Breast epithelium (tissue), 4 donors: ENCODE results near the gene EPM2A. TPM values are rescaled to one million over a fixed set of nuclear protein-coding genes. Genes with fewer than 3 reads are reported as not detected.

Experiments
- DNase-seq, 2 donors: peaks; one replicate each; pipeline ENCODE4 v3.0.0-alpha.2; 2019; ENCODE audit warnings: low spot score in 2 of 2
- H3K27ac ChIP-seq, 2 donors: fragments of 200-600 bp; sonication (generic) in 1 of 2; one replicate each; pipeline ENCODE4 v1.5.1; 2016 to 2019; ENCODE audit warnings: mild to moderate bottlenecking in 1 of 2
- H3K27me3 ChIP-seq, 2 donors: fragments of 200-600 bp; sonication (generic) in 1 of 2; one replicate each; pipeline versions ENCODE4 v1.5.1 to v1.6.0; 2017 to 2019; ENCODE audit warnings: control low read depth in 1 of 2, mild to moderate bottlenecking in 1 of 2
- H3K36me3 ChIP-seq: fragments of 200-600 bp; one replicate; pipeline ENCODE4 v1.5.1; 2019
- H3K4me1 ChIP-seq, 2 donors: fragments of 200-600 bp; sonication (generic); one replicate each; pipeline ENCODE4 v1.5.1; 2016 to 2019; ENCODE audit warnings: control low read depth in 1 of 2
- H3K4me3 ChIP-seq, 3 donors: fragments of 200-600 bp; sonication (generic); 1 replicate in 2 of 3; 2 replicates in 1 of 3; pipeline ENCODE4 v1.5.1; 2016 to 2019; ENCODE audit warnings: mild to moderate bottlenecking in 3 of 3, moderate library complexity in 2 of 3
- H3K9me3 ChIP-seq, 2 donors: fragments of 200-600 bp; sonication (generic) in 1 of 2; one replicate each; pipeline ENCODE4 v1.5.1; 2016 to 2019; ENCODE audit warnings: control low read depth in 1 of 2
- POLR2A ChIP-seq: fragments of 450-650 bp; IDR thresholded peaks from one replicate; pipeline ENCODE4 v1.6.1; 2016; ENCODE audit warnings: antibody characterized with exemption, mild to moderate bottlenecking, moderate library complexity
- POLR2AphosphoS5 ChIP-seq, 3 donors: sonication (generic); formaldehyde crosslinking; IDR thresholded peaks; one replicate each; pipeline ENCODE4 v1.6.1; 2017; ENCODE audit warnings: antibody characterized with exemption in 3 of 3
- intact Hi-C: fragments of 100-400 bp; cut with DNase I; formaldehyde crosslinking; loops from one replicate; pipeline ENCODE4 v1.15.1; 2023; ENCODE audit warnings: low total_unique reads
- total RNA-seq, 3 donors: library from RNA; depleted of rRNA; stranded (reverse); fragments of >200 nt; gene quantifications; one replicate each; pipeline ENCODE4 v1.1.0, GENCODE V29; 2016
- TF ChIP-seq, protein P1 (sequence below), 3 donors: fragments of 450-650 bp; IDR thresholded peaks; one replicate each; pipeline ENCODE4 v1.5.1; 2016 to 2017; ENCODE audit warnings: antibody characterized with exemption in 3 of 3, mild to moderate bottlenecking in 3 of 3, moderate library complexity in 3 of 3

EPM2A gene
- total RNA-seq, 3 donors from 2014 or later = 14.1 to 19.5 (median 15.7) TPM

DNA sequence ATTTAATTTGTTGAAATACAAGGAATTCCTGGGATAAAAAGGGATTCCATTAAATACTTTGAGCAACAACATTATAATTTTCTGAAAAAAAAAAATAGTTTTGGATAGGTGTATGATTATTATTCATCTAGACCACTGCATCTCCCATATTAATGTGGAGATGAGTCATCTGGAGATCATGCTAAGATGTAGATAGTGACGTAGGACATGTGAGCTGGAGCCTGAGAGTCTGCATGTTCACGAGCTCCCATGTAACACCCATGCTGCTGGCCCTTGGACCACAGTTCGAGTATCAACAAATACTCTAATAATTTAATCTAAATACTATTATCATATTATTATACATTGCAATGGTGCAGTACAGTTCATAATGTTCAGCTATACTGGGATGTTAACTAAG, 91.6 kb downstream of the EPM2A start:
- Histone ChIP-seq H3K4me1 (no peaks in the 10 kb centered on the region), H3K9me3 (no peaks in the 10 kb centered on the region), H3K36me3 (no peaks in the 10 kb centered on the region), H3K27ac (no peak overlapping the region), H3K4me3 (no peak overlapping the region), H3K27me3 (no peaks in the 10 kb centered on the region)
- TF ChIP-seq POLR2AphosphoS5 (IDR thresholded peaks at IDR 0.05) (no peak), POLR2A (no peak)
- TF ChIP-seq, protein P1, sequence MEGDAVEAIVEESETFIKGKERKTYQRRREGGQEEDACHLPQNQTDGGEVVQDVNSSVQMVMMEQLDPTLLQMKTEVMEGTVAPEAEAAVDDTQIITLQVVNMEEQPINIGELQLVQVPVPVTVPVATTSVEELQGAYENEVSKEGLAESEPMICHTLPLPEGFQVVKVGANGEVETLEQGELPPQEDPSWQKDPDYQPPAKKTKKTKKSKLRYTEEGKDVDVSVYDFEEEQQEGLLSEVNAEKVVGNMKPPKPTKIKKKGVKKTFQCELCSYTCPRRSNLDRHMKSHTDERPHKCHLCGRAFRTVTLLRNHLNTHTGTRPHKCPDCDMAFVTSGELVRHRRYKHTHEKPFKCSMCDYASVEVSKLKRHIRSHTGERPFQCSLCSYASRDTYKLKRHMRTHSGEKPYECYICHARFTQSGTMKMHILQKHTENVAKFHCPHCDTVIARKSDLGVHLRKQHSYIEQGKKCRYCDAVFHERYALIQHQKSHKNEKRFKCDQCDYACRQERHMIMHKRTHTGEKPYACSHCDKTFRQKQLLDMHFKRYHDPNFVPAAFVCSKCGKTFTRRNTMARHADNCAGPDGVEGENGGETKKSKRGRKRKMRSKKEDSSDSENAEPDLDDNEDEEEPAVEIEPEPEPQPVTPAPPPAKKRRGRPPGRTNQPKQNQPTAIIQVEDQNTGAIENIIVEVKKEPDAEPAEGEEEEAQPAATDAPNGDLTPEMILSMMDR (IDR thresholded peaks at IDR 0.05) = no peak
- DNase-seq = no peak
- intact Hi-C loops = no loop called here

DNA sequence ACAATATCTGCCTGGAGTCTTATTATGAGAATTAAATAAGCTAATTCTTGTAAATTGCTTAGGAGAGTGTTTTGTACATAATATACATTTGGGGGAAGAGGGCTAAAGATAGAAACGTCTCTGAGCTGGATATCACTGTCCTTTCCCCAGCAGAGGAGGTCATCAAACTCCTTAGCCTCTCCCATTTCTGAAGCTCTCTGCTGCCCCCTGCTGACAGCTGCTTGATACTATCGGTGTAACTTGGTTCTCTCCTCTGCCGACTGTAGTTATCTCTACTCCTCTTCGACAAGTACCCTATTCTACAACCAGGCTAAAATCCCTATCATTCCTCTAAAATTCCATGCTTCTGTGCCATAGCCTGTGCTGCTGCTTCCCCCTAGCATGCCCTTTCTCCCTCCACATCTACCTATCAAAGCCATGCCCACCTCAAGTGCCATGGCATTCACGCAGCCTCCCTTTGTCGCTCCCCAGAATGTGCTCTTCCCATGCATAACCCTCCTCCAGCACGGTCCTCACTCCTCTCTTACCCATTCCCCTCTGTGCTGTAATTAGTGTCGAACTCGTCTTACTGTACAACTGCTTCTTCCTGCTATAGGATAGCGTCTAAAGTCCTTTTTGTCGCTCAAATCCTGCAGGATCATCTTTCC, 101.2 kb downstream of the EPM2A start:
- intact Hi-C loops = no loop called here
- no peak overlapping the region for H3K27ac ChIP-seq
- no peaks in the 10 kb centered on the region for H3K4me1 ChIP-seq
- no peaks in the 10 kb centered on the region for H3K36me3 ChIP-seq
- no peak overlapping the region for H3K4me3 ChIP-seq
- TF ChIP-seq, protein P1 (IDR thresholded peaks at IDR 0.05) = peak; percentile 51 to 73 (median 61)
- no peak for TF ChIP-seq POLR2AphosphoS5 (IDR thresholded peaks at IDR 0.05)
- H3K27me3 ChIP-seq = no peaks in the 10 kb centered on the region
- peak; percentile 43 to 86 for DNase-seq
- H3K9me3 ChIP-seq = no peaks in the 10 kb centered on the region

DNA sequence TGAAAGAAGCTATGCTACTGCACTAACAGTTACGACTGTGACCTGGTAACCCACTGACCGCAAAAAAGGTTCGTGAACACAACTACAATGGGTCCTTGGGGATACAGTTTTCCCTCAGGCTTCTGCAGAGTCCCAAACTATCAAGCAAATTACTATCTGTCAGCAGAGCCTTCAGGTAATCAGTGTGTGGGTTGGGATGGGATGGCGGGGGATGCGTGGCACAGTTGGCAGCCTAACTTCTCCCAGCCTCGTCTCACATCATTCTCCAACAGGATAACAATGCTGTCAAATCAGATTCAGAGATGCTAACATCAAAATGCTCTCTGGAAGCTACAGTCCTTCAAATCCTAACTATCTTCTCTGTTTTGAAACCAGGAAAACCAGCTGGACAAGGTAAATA, 102.3 kb downstream of the EPM2A start:
- H3K4me1 ChIP-seq = no peaks in the 10 kb centered on the region
- no peaks in the 10 kb centered on the region for H3K9me3 ChIP-seq
- TF ChIP-seq, protein P1 (IDR thresholded peaks at IDR 0.05) = no peak
- TF ChIP-seq POLR2A = no peak
- no peak for TF ChIP-seq POLR2AphosphoS5 (IDR thresholded peaks at IDR 0.05)
- no peaks in the 10 kb centered on the region for H3K36me3 ChIP-seq
- H3K27me3 ChIP-seq = no peaks in the 10 kb centered on the region
- H3K27ac ChIP-seq = no peak overlapping the region
- no peak overlapping the region for H3K4me3 ChIP-seq
- intact Hi-C loops = no loop called here
- DNase-seq = no peak

DNA sequence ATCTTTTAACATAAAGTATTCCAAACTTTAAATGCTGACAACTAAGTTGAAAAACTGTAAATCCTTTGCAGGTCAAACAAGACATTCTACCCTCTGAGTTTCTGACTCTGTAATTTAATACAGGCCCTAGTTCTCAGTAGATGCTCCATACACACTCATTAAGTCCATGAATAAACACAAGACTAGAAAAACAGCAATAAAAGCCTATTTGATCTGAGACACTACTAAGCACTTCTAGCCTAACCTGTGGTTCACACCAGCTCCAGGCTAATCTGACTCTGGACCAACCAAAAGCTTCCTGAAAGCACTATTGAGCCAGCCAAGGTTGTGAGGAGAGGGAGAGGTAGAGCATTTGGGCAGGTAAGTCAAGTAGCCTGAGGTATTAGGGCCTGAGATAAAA, 103.9 kb downstream of the EPM2A start:
- Histone ChIP-seq H3K4me1 (no peaks in the 10 kb centered on the region), H3K27ac (no peak overlapping the region), H3K4me3 (no peak overlapping the region), H3K9me3 (no peaks in the 10 kb centered on the region), H3K27me3 (no peaks in the 10 kb centered on the region), H3K36me3 (no peaks in the 10 kb centered on the region)
- TF ChIP-seq, protein P1 (IDR thresholded peaks at IDR 0.05) = no peak
- TF ChIP-seq POLR2AphosphoS5 (IDR thresholded peaks at IDR 0.05) = no peak
- no peak for TF ChIP-seq POLR2A
- DNase-seq = no peak
- intact Hi-C loops = no loop called here

DNA sequence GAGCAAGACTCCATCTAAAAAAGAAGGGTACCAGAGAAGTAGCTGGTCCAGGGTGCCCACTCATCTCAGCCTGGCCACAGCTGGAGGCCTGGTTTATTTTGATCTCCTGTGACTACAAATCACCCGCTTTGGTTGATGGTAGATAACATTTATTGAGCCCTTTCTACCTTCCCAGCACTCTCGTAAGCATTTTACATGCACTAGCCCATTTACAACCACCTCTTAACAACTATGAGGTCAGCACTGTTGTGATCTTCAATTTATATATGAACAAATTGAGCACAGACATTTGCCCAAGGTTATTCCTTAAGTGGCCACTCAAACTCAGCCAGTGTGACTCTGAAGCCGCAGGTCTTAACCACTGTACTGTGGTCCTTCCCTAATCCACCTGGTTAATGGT, 104.7 kb downstream of the EPM2A start:
- TF ChIP-seq, protein P1 (IDR thresholded peaks at IDR 0.05) = no peak
- TF ChIP-seq POLR2AphosphoS5 (IDR thresholded peaks at IDR 0.05) (no peak), POLR2A (no peak)
- DNase-seq = no peak
- no peaks in the 10 kb centered on the region for H3K36me3 ChIP-seq
- H3K4me1 ChIP-seq = no peaks in the 10 kb centered on the region
- no peak overlapping the region for H3K27ac ChIP-seq
- H3K9me3 ChIP-seq = no peaks in the 10 kb centered on the region
- no peaks in the 10 kb centered on the region for H3K27me3 ChIP-seq
- intact Hi-C loops = no loop called here
- no peak overlapping the region for H3K4me3 ChIP-seq
